CD4-positive, alpha-beta T cell treated with Interleukin-17A for 1 hour (primary cell): Measurements from ENCODE around the gene TDRKH.
"Not testable (repeated sequence)": the region's sequence is repeated elsewhere in the genome, so short reads cannot be mapped to it uniquely, and the experiment has no call there.

Source experiments
- DNase-seq: peaks from one replicate; pipeline ENCODE4 v3.0.0-alpha.2; 2020

TDRKH gene

GRCh38 chr1:151760597-151761385, 29.5 kb downstream of the TDRKH start:
- DNase-seq, result no peak

- no peak for DNase-seq
Observed at GRCh38 chr1:151759241-151759640, 31.1 kb downstream of the TDRKH start.

- DNase-seq, result no peak
Observed at GRCh38 chr1:151756291-151756690, 34.0 kb downstream of the TDRKH start.

- no peak for DNase-seq
Observed at GRCh38 chr1:151741516-151741915, 48.8 kb downstream of the TDRKH start.

GRCh38 chr1:151739590-151740355, 50.5 kb downstream of the TDRKH start:
- DNase-seq, result no peak

- no peak for DNase-seq
Observed at GRCh38 chr1:151737479-151737878, 52.8 kb downstream of the TDRKH start.

- DNase-seq, result no peak
Observed at GRCh38 chr1:151737026-151737425, 53.3 kb downstream of the TDRKH start.

GRCh38 chr1:151733995-151734394, 56.3 kb downstream of the TDRKH start:
- not testable (repeated sequence) for DNase-seq

GRCh38 chr1:151733126-151733525, 57.2 kb downstream of the TDRKH start:
- DNase-seq, result no peak

GRCh38 chr1:151729966-151730291, 60.4 kb downstream of the TDRKH start:
- DNase-seq, result no peak

GRCh38 chr1:151729157-151729965, 60.9 kb downstream of the TDRKH start:
- DNase-seq, result no peak

GRCh38 chr1:151728151-151729054, 61.9 kb downstream of the TDRKH start:
- no peak for DNase-seq

- DNase-seq, result no peak
Observed at GRCh38 chr1:151723726-151724370, 66.5 kb downstream of the TDRKH start.
